HuH-7.5 (cell line): ENCODE measurements around the gene ABCF1.

Experiments
- DNase-seq: peaks from one replicate; pipeline ENCODE4 v3.0.0; 2011; ENCODE audit warnings: low spot score

Gene ABCF1

DNA sequence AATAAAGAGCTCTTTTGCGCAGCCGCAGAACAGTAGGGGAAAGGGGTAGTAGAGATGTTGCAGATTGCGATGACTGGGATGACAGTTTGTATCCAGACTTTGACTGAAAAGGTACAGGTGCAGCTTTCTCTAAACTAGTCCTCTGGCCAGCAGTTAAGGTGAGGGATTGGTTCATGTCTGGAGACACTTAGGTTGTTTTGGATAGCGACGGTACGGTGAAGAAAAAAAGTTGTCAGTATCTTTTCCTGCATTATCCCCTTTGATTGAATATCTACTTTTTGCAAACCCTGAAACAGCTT lies 13.6 kb upstream of the ABCF1 start:
- no peak for DNase-seq

GRCh38 chr6:30560930-30561329 lies 10.3 kb upstream of the ABCF1 start:
- DNase-seq = no peak

DNA sequence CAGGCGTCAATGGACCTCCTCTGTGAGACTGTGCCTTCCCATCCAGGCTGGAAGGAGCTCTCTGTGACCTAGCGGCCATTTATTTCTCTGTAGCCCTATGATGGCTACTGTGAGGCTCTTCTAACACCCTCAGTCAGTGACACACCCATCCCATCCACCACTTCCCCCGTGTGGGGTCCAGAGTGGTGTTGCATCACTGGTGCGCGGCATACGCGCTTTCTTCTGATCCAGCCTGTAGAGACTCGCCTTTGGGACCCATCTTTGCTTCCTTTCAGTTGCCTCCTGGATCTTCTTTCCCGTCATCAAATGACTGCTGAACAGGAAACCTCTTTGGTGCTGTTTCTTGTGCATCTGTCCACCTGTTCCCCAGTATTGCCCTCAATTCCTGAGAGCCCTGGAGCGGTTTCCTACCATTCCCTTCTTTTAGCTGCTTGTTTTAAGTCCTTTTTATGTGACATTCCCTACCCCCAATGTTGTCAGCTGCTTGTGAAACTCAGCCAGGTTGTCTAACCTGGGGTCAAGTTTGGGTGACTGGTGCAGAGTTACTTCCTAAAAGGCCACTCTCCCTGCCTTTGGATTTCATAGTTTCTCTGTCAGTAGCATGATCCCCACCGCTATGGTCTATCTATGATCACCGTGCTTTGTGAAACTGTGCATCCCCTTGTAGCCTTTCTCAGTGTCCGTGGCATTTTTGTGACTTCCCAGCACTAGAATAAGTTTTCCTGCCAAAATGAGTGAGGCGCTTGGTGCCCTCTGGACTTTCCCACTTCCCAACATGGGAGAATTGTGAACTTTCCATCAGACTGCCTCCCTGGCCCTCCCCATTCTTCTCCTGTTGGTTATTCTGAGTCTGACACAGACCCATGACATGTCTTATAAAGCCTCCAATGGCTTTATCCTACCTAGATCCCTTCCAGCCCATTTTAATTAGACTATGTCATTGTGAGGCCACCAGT lies 8.5 kb upstream of the ABCF1 start:
- no peak for DNase-seq

- DNase-seq = no peak
These were observed 7.1 kb upstream of the ABCF1 start for GRCh38 chr6:30564114-30564513.

DNA sequence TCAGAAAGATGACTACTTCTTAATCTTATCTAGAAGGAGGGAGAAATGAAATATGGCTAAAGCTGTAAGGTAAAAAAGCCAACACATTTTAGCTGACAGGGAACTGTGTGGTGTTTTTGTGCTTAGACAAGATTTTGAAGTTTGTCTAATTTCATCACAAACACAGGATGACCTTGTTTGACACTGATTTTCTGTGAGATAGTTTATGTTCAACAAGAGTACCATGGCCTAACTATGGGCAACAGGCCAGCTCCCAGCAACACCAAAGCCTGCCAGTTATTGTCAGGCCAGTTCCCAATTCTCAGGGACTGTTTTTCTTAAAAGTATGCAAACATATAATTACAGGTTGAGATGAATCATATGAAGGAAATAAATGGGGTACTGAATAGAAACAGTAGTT lies 5.5 kb upstream of the ABCF1 start:
- DNase-seq = no peak

GRCh38 chr6:30568245-30568644 lies 3.0 kb upstream of the ABCF1 start:
- DNase-seq = no peak

GRCh38 chr6:30570263-30570662 lies 979 bp upstream of the ABCF1 start:
- no peak for DNase-seq

GRCh38 chr6:30570740-30571074 lies 535 bp upstream of the ABCF1 start:
- no peak for DNase-seq

GRCh38 chr6:30571762-30572082 lies 480 bp downstream of the ABCF1 start:
- no peak for DNase-seq

DNA sequence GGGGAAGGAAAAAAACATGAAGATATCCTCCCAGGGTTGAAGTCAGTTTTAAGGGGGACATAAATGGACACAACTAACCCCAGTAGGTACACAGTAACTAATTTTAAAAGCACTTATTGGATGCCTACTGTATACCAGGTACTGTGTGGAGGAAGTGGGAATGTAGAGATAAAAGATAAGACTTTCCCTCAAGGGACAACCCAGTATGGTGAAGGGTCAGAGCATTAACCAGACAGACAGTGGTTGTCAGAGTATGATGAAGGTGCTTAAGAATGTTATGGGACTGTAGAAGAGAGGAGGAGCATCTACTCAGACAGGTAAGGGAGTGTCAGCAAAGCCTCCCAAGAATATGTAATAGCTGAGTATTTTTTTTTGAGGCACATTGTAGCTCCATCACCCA lies 906 bp downstream of the ABCF1 start:
- no peak for DNase-seq

- DNase-seq = no peak
These were observed 1.9 kb downstream of the ABCF1 start for GRCh38 chr6:30573113-30573512.

DNA sequence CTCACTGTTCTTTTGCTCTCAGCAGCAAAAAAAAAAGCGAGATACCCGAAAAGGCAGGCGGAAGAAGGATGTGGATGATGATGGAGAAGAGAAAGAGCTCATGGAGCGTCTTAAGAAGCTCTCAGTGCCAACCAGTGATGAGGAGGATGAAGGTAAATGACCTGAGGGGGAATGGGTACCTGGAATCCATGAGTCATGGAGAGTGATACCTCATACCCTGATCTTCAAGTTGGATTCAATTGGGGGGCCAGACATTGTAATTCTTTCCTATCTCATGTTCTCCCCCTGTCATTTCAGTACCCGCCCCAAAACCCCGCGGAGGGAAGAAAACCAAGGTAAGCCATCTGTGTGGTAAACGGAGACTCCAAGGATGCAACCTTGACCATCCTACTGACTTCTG lies 6.8 kb downstream of the ABCF1 start:
- DNase-seq = no peak

DNA sequence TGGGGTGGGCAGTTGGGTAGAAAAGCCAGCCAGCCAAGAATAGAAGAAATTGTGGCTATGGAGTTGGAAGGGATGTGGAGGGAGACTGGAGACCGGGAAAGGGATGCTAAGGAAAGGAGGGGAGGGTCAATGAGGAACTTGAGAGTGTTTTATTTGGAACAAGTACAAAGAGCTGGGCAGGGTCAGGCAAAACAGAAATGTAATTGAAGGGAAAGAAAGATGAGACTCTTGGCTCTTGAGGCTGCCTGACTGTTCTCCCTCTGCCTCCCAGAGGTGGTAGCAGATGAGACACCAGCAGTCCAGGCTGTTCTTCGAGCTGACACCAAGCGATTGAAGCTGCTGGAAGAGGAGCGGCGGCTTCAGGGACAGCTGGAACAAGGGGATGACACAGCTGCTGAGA lies 12.7 kb downstream of the ABCF1 start:
- DNase-seq = no peak

DNA sequence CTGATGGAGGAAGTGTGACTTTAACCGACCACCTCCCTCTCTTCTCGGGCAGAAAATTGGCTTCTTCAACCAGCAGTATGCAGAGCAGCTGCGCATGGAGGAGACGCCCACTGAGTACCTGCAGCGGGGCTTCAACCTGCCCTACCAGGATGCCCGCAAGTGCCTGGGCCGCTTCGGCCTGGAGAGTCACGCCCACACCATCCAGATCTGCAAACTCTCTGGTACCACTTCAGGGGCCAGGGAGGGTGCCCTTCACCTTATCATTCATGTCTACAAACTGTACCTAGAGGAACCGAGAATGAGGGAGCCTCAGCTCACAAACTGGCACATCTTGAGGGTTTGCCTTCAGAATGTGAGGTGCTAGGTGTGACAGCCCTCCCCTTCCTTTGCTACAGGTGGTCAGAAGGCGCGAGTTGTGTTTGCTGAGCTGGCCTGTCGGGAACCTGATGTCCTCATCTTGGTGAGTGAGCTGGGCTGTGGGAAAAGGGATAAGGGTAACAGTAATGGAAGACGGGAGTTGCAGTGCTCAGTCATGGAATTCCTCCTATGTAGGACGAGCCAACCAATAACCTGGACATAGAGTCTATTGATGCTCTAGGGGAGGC lies 18.6 kb downstream of the ABCF1 start:
- DNase-seq = no peak

DNA sequence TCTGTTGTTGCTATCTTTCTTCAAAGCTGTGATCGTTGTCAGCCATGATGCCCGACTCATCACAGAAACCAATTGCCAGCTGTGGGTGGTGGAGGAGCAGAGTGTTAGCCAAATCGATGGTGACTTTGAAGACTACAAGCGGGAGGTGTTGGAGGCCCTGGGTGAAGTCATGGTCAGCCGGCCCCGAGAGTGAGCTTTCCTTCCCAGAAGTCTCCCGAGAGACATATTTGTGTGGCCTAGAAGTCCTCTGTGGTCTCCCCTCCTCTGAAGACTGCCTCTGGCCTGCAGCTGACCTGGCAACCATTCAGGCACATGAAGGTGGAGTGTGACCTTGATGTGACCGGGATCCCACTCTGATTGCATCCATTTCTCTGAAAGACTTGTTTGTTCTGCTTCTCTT lies 19.3 kb downstream of the ABCF1 start:
- no peak for DNase-seq

DNA sequence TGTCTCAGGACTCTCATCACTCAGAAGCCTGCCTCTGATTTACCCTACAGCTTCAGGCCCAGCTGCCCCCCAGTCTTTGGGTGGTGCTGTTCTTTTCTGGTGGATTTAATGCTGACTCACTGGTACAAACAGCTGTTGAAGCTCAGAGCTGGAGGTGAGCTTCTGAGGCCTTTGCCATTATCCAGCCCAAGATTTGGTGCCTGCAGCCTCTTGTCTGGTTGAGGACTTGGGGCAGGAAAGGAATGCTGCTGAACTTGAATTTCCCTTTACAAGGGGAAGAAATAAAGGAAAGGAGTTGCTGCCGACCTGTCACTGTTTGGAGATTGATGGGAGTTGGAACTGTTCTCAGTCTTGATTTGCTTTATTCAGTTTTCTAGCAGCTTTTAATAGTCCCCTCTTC lies 19.8 kb downstream of the ABCF1 start:
- DNase-seq = no peak

DNA sequence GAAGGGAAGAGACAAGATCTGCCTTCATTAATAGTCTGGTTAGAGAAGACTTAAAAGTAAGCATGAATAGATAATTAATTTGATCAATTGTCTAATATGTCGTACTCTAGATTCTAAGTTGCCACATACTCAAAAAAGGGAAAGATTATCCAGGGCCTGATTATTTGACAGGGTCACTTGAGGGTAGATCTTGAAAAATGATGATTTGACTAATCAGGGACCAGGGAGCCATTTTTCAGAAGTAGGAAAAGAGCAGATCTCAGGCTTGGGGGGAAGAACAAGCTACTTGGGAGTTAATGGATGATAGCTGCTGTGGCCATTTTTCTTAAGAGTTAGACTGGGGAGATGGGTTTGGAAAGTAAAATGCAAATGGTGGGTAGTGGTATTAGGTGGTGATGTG lies 21.0 kb downstream of the ABCF1 start:
- DNase-seq = no peak

DNA sequence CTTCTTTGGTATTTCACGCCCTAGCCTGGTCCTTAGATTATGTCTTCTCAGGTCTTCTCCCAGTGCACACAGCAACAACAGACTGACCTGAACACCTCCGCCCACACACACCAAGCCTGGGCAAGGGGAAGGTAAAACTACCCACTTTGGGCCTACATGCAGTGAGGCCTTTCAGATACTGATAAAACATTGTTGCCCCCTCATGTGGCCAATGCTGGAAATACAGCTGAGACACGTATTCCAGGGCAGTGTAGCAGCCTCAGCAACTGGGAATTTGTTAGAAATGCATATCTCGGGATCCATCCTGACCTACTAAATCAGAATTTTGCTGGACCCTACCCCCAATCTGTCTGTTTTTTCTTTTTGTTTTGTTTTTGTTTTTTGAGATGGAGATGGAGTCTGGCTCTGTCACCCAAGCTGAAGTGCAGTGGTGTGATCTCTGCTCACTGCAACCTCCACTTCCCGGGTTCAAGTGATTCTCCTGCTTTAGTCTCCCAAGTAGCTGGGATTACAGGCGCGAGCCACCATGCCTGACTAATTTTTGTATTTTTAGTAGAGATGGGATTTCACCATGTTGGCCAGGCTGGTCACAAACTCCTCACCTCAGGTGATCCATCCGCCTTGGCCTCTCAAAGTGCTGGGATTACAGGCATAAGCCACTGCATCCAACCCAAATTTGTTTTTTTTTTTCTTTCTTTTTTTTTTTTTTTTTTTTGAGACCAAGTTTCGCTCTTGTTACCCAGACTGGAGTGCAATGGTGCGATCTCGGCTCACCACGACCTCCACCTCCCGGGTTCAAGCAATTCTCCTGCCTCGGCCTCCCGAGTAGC lies 26.3 kb downstream of the ABCF1 start:
- DNase-seq = peak; percentile 58

DNA sequence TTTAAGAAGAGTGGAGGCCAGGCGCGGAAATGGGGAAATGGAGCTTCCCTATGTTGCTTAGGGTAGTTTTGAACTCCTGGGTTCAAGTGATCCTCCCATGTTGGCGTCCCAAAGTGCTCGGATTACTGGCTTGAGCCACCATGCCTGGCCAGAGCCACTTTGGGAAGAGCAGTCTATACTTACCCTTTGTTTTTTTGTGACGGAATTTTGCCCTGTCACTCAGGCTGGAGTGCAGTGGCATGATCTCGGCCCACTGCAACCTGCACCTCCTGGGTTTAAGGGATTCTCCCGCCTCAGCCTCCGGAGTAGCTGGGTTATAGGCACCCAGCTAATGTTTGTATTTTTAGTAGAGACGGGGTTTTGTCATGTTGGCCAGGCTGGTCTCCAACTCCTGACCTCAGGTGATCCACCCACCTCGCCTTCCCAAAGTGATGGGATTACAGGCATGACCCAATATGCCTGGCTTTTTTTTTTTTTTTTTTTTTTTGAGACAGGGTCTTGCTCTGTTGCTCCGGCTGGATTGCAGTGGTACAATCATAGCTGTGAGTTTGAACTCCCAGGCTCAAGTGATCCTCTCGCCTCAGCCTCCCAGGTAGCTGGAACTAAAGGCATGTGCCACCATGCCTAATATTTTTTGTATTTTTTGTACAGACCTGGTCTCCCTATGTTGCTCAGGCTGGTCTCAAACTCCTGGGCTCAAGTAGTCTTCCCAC lies 27.8 kb downstream of the ABCF1 start:
- no peak for DNase-seq

DNA sequence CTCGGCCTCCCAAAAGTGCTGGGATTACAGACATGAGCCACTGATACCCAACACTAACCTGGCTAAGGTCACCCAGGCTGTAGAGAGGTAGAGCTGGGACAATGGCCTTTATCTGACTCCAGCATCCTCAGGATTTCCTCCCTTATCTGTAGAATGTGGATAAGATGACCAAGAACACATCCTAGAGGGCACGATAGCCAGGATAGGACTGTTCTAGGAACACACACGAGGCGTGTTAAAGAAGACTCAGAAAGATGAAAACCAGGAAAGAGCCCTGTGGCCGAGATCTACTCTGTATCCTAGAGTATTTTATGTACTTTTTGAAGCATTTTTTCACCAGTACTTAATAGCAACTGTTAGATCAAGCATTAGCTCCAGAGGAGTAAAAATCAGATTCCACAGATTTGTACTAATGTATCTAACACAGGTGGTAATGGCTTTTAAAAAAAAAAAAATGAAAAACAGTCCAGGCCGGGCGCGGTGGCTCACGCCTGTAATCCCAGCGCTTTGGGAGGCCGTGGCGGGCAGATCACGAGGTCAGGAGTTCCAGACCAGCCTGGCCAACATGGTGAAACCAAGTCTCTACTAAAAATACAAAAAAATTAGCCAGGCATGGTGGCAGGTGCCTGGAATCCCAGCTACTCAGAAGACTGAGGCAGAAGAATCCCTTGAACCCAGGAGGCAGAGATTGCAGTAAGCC lies 28.5 kb downstream of the ABCF1 start:
- no peak for DNase-seq

GRCh38 chr6:30600451-30600961 lies 29.3 kb downstream of the ABCF1 start:
- no peak for DNase-seq

DNA sequence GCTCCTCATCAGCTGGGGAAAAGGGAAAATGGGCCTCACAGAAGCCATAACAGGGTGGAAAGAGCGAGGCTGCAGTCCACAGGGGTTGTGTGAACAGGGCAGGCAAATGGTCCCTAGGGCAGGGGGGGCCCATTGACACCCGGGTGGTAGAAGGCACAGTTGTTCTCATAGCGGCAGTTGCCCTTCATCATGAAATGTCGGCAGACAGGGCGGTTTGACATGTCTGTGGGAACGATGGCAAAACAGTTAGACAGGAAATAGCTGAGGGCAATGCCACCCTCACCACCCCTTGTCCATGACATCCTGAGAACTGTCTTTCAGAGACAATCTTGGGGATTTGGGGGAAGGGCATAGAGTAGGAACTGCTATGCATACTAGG lies 30.2 kb downstream of the ABCF1 start:
- no peak for DNase-seq
